GM12878 (cell line): Measurements from ENCODE around the gene SESN3. TPM values are rescaled to one million over a fixed set of nuclear protein-coding genes. Genes with fewer than 3 reads are reported as not detected.

Experiments
- ATAC-seq: fragments of 200-7000 bp; cut with Tn5 transposase; 3 replicates; pipeline ENCODE4 v1.9.1; 2020; ENCODE audit warnings: mild to moderate bottlenecking, moderate library complexity
- BruUV-seq: library from RNA; stranded (reverse); fragments of 400-500 nt; replicated peaks from 2 replicates; lab custom pipeline; 2021; lab: Mats Ljungman, UMichigan
- CTCF ChIA-PET: fragments of 300-600 bp; sonication (Branson Sonifier 250); formaldehyde crosslinking; extraction: SDS; loops from one replicate; lab custom pipeline; 2021; ENCODE audit warnings: inconsistent platforms; lab: Yijun Ruan, JAX
- POLR2A ChIA-PET: fragments of 350-600 bp; formaldehyde crosslinking; extraction: SDS; loops from one replicate; lab custom pipeline; 2021; ENCODE audit warnings: inconsistent platforms; lab: Charles Lee
- RAD21 ChIA-PET: fragments of 300-600 bp; sonication (Branson Sonifier 250); formaldehyde crosslinking; loops from one replicate; lab custom pipeline; 2023; ENCODE audit warnings: antibody characterized with exemption; ENCODE audit not compliant: unreplicated experiment; lab: Charles Lee
- SMC1A ChIA-PET: fragments of 300-600 bp; sonication (Branson Sonifier 250); formaldehyde crosslinking; loops from one replicate; lab custom pipeline; 2023; ENCODE audit not compliant: unreplicated experiment, uncharacterized antibody; lab: Charles Lee
- DNase-seq: peaks from one replicate; pipeline ENCODE4 v3.0.0-alpha.2; 2011; ENCODE audit warnings: low read depth, low spot score
- FAIRE-seq: peaks from 3 replicates; lab custom pipeline; 2011; peaks lifted over from hg19 to GRCh38; lab: Jason Lieb, UNC
- H2AFZ ChIP-seq: 2 replicates; pipeline ENCODE4 v1.6.0; 2011; ENCODE audit warnings: low read depth, low read length, control low read depth; ENCODE audit not compliant: control insufficient read depth
- H3K27ac ChIP-seq: 2 replicates; pipeline ENCODE4 v1.5.1; 2011; ENCODE audit warnings: control low read depth; ENCODE audit not compliant: control insufficient read depth, insufficient read depth
- H3K27me3 ChIP-seq, 2 experiments: replicated peaks in 1 of 2; 2 replicates each; pipeline versions ENCODE4 v1.6.0 to v1.6.1; 2011; ENCODE audit warnings: low read length in 1 of 2; ENCODE audit not compliant: control insufficient read depth in 2 of 2, insufficient read depth in 2 of 2
- H3K36me3 ChIP-seq, 2 experiments: 2 replicates each; pipeline ENCODE4 v1.5.1; 2011; ENCODE audit warnings: low read length in 1 of 2; ENCODE audit not compliant: control insufficient read depth in 2 of 2, insufficient read depth in 2 of 2
- H3K4me1 ChIP-seq: 2 replicates; pipeline ENCODE4 v1.6.1; 2011; ENCODE audit warnings: mild to moderate bottlenecking, low read length, moderate library complexity, mixed read lengths; ENCODE audit not compliant: control insufficient read depth, insufficient read depth
- H3K4me2 ChIP-seq: 2 replicates; pipeline ENCODE4 v1.6.0; 2011; ENCODE audit warnings: control low read depth; ENCODE audit not compliant: control insufficient read depth, insufficient read depth
- H3K4me3 ChIP-seq: fragments of 200-600 bp; sonication (generic); 2 replicates; pipeline ENCODE4 v1.5.1; 2016
- H3K79me2 ChIP-seq: 2 replicates; pipeline ENCODE4 v1.6.0; 2011; ENCODE audit warnings: low read length; ENCODE audit not compliant: control insufficient read depth, insufficient read depth
- H3K9ac ChIP-seq: 2 replicates; pipeline ENCODE4 v1.8.0; 2011; ENCODE audit warnings: low read length, control low read depth, mixed read lengths; ENCODE audit not compliant: control insufficient read depth, insufficient read depth
- H3K9me3 ChIP-seq: replicated peaks from 3 replicates; pipeline ENCODE4 v1.5.1; 2011; ENCODE audit warnings: mild to moderate bottlenecking, low read length; ENCODE audit not compliant: control insufficient read depth, insufficient read depth
- H4K20me1 ChIP-seq: 2 replicates; pipeline ENCODE4 v1.6.0; 2011; ENCODE audit not compliant: control insufficient read depth, insufficient read depth
- EP300 ChIP-seq, 2 experiments: fragments of 150-350 bp in 1 of 2; IDR thresholded peaks; 2 replicates each; pipeline ENCODE4 v1.6.1; 2011 to 2012; ENCODE audit warnings: low read depth in 2 of 2, low read length in 2 of 2, borderline replicate concordance in 1 of 2, improper control_type of control experiment in 1 of 2, inconsistent platforms in 1 of 2; ENCODE audit not compliant: control insufficient read depth in 1 of 2
- FOXM1 ChIP-seq: IDR thresholded peaks from 2 replicates; pipeline ENCODE4 v1.6.1; 2012; ENCODE audit warnings: low read depth, mild to moderate bottlenecking, inconsistent platforms, low read length, moderate library complexity
- HDAC2 ChIP-seq: fragments of 200-600 bp; sonication (generic); IDR thresholded peaks from 2 replicates; pipeline ENCODE4 v1.6.1; 2017
- JUND ChIP-seq: IDR thresholded peaks from 2 replicates; pipeline ENCODE4 v1.6.1; 2012; ENCODE audit warnings: low read depth, mild to moderate bottlenecking, low read length, improper control_type of control experiment, moderate library complexity
- MTA3 ChIP-seq: IDR thresholded peaks from 2 replicates; pipeline ENCODE4 v1.6.1; 2012; ENCODE audit warnings: low read length, inconsistent platforms, borderline replicate concordance
- RUNX3 ChIP-seq: IDR thresholded peaks from 2 replicates; pipeline ENCODE4 v1.6.1; 2012; ENCODE audit warnings: low read length, inconsistent platforms
- SIN3A ChIP-seq: IDR thresholded peaks from 2 replicates; pipeline ENCODE4 v1.6.1; 2012; ENCODE audit warnings: low read depth, low read length, improper control_type of control experiment
- STAT3 ChIP-seq: IDR thresholded peaks from 2 replicates; pipeline ENCODE4 v1.6.1; 2011; ENCODE audit warnings: low read depth, low read length, improper control_type of control experiment
- ZBED1 ChIP-seq: IDR thresholded peaks from 2 replicates; pipeline ENCODE4 v1.6.1; 2016; ENCODE audit warnings: borderline replicate concordance
- WGBS: methylation state at CpG from one replicate; pipeline ENCODE4 v1.1.6; 2016; ENCODE audit warnings: low lambda C conversion rate; ENCODE audit not compliant: insufficient replicate concordance, insufficient coverage; ENCODE audit errors: missing lambda C conversion rate; 5-methylcytosine and 5-hydroxymethylcytosine counted together
- in situ Hi-C: fragments of 300-500 bp; cut with MboI; formaldehyde crosslinking; loops from 9 replicates; pipeline ENCODE4 v1.14.3; 2018; ENCODE audit warnings: mixed read lengths
- intact Hi-C: fragments of 100-400 bp; cut with micrococcal nuclease; formaldehyde crosslinking; loops from one replicate; pipeline ENCODE4 v1.14.2; 2022; ENCODE audit not compliant: unreplicated experiment
- polyA plus RNA-seq, 11 experiments: library from polyadenylated mRNA; depleted of rRNA in 4 of 11; unstranded in 6 of 11; stranded (reverse) in 5 of 11; fragments of >200 nt; fragmentation: Nextera tagmentation in 4 of 11; fragmentation: Illumina TruSeq in 1 of 11; extraction: Ambion mirVana in 4 of 11; extraction: Trizol in 1 of 11; gene quantifications; 1 replicate in 1 of 11; 2 replicates in 10 of 11; pipeline versions ENCODE4 v1.2.1 to v1.2.3, GENCODE V29; 2011 to 2016; ENCODE audit warnings: inconsistent platforms in 2 of 11, missing spikeins in 2 of 11, low read depth in 1 of 11
- total RNA-seq, 4 experiments: library from RNA; depleted of rRNA in 3 of 4; stranded (reverse); fragments of >200 nt in 3 of 4; fragmentation: Illumina TruSeq in 1 of 4; extraction: Trizol in 1 of 4; gene quantifications; 2 replicates each; pipeline versions ENCODE4 v1.2.1 to v1.2.3, GENCODE V29; 2013 to 2021

Gene SESN3
- total and polyA plus RNA-seq, 10 of the 15 experiments (the other 5 are each of a cell fraction or from before 2014, with no cell fraction given) = 0.64 to 6.7 (median 3.0) TPM

GRCh38 chr11:95267601-95268213 is 36.7 kb upstream of the SESN3 start:
- no peaks in the 10 kb centered on the region for H3K9me3 ChIP-seq
- POLR2A ChIA-PET = no interaction called here
- 8% methylated on average over 1 of the region's 1 CpG for WGBS
- H4K20me1 ChIP-seq = no peaks in the 10 kb centered on the region
- no peak for TF ChIP-seq RUNX3
- no peak for TF ChIP-seq FOXM1
- no peak for TF ChIP-seq ZBED1
- TF ChIP-seq MTA3 = no peak
- no peaks in the 10 kb centered on the region for H3K4me1 ChIP-seq
- no peak overlapping the region for H2AFZ ChIP-seq
- H3K27me3 ChIP-seq = no peaks in the 10 kb centered on the region
- SMC1A ChIA-PET = interaction anchor here (0.9 to 6.8 kb wide), 5 partner anchors 13 to 35 kb away, joined by 3 to 56 read pairs (median 6); no protein-coding TSS in a partner anchor
- CTCF ChIA-PET = interaction anchor here (1.1 to 1.7 kb wide), 2 partner anchors 22 to 494 kb away, joined by 3 read pairs; no protein-coding TSS in a partner anchor
- in situ Hi-C loops (no loop called here), intact Hi-C loops (no loop called here)
- DNase-seq = no peak
- H3K27ac ChIP-seq = no peak overlapping the region
- no peak for FAIRE-seq
- no peaks in the 10 kb centered on the region for H3K36me3 ChIP-seq
- no peaks in the 10 kb centered on the region for H3K79me2 ChIP-seq
- no peak overlapping the region for H3K9ac ChIP-seq
- H3K4me2 ChIP-seq = no peak overlapping the region
- BruUV-seq = no TSS peak
- H3K4me3 ChIP-seq = no peak overlapping the region
- no peak for ATAC-seq
- RAD21 ChIA-PET = no interaction called here

- CTCF ChIA-PET = interaction anchor here (1.1 to 1.7 kb wide), 3 partner anchors 9 to 495 kb away, joined by 3 to 5 read pairs (median 3); no protein-coding TSS in a partner anchor
Observed at GRCh38 chr11:95266751-95267374, 35.9 kb upstream of the SESN3 start.

More at GRCh38 chr11:95266751-95267374, 35.9 kb upstream of the SESN3 start:
- ChIA-PET RAD21 (interaction anchor here (0.6 kb wide), 1 partner anchor 498 kb away, joined by 4 read pairs; no protein-coding TSS in a partner anchor), SMC1A (interaction anchor here (0.9 to 6.8 kb wide), 9 partner anchors 10 to 88 kb away, joined by 3 to 56 read pairs (median 5); no protein-coding TSS in a partner anchor), POLR2A (no interaction called here)
- no peaks in the 10 kb centered on the region for H3K36me3 ChIP-seq
- no peak overlapping the region for H3K9ac ChIP-seq
- DNase-seq (no peak), ATAC-seq (no peak), FAIRE-seq (no peak)
- no peaks in the 10 kb centered on the region for H3K4me1 ChIP-seq
- no peaks in the 10 kb centered on the region for H3K27me3 ChIP-seq
- no peak overlapping the region for H2AFZ ChIP-seq
- no peaks in the 10 kb centered on the region for H3K9me3 ChIP-seq
- WGBS = 63% methylated on average over 6 of the region's 6 CpGs
- in situ Hi-C loops = no loop called here
- H4K20me1 ChIP-seq = no peaks in the 10 kb centered on the region
- H3K27ac ChIP-seq = no peak overlapping the region
- H3K4me2 ChIP-seq = no peak overlapping the region
- BruUV-seq = no TSS peak
- no peak overlapping the region for H3K4me3 ChIP-seq
- intact Hi-C loops = no loop called here
- no peaks in the 10 kb centered on the region for H3K79me2 ChIP-seq
- TF ChIP-seq JUND = no peak
- TF ChIP-seq SIN3A = no peak
- TF ChIP-seq HDAC2 = no peak
- TF ChIP-seq FOXM1 = no peak
- no peak for TF ChIP-seq EP300 (IDR thresholded peaks at IDR 0.05; ENCODE audit: borderline replicate concordance in 1 of 2, control insufficient read depth in 1 of 2, low read depth in 2 of 2, low read length in 2 of 2)
- no peak for TF ChIP-seq STAT3
- TF ChIP-seq, all 136 proteins: peak for 0
